ENCODE data around the gene SPTBN5. TPM values are rescaled to one million over a fixed set of nuclear protein-coding genes. Genes with fewer than 3 reads are reported as not detected.

Gene SPTBN5
- total and polyA plus RNA-seq, 4 donors: 1.6 to 3.5 (median 1.9) TPM

- H3K27ac ChIP-seq (ENCODE audit: low read depth in 1 of 2, low read length in 1 of 2): peak overlapping the region in 1 of 2 donors; percentile 37
- ATAC-seq (ENCODE audit: insufficient read depth, low FRiP score) (no peak), DNase-seq (no peak)
- 92 to 95% methylated on average over 17 of the region's 17 CpGs for WGBS, 2 donors
- no peak overlapping the region for H3K4me3 ChIP-seq
- H3K9me3 ChIP-seq (ENCODE audit: control insufficient read depth in 4 of 4, insufficient read depth in 3 of 4, low read length in 3 of 4): peaks cover 0 to 2% (median 0%) of the 10 kb centered on the region in 4 donors
- no peak overlapping the region for H3K9ac ChIP-seq (ENCODE audit: insufficient read depth in 1 of 2, low read length in 2 of 2)
- TF ChIP-seq CTCF (IDR thresholded peaks at IDR 0.05; ENCODE audit: control extremely low read depth, extremely low read depth): no peak
- peaks cover 0 to 46% (median 4%) of the 10 kb centered on the region in 4 donors for H3K36me3 ChIP-seq (ENCODE audit: control insufficient read depth in 4 of 4, insufficient read depth in 4 of 4, low read length in 4 of 4)
- H3K27me3 ChIP-seq (ENCODE audit: control insufficient read depth in 3 of 3, insufficient read depth in 3 of 3, low read length in 2 of 3): no peaks in the 10 kb centered on the region
- peaks cover 0 to 12% (median 0%) of the 10 kb centered on the region in 5 donors for H3K4me1 ChIP-seq (ENCODE audit: control insufficient read depth in 5 of 5, insufficient read depth in 5 of 5, low read length in 5 of 5)
Observed at GRCh38 chr15:41908736-41909461, 15.0 kb upstream of the SPTBN5 start.

DNA sequence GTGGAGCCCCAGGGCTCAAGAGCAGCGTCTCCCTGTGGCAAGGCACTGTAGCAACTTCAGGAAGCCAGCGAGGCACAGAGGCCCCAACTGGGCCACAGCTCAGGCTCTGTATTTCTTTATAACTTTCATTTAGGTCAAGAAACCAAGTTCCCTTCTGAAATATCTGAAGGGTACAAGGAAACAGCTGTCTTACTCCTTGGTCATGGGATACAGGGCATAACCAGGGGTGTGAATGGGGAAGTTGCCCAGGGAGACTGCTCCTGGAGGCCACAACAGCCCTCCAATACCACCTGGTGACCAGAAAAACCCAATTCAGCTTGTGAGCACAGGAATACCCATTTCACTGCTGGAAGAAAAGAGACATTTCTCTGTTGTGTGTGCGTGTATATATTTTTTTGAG is 13.3 kb upstream of the SPTBN5 start:
- Histone ChIP-seq H3K27me3 (ENCODE audit: control insufficient read depth in 3 of 3, insufficient read depth in 3 of 3, low read length in 2 of 3) (no peaks in the 10 kb centered on the region), H3K9me3 (ENCODE audit: control insufficient read depth in 4 of 4, insufficient read depth in 3 of 4, low read length in 3 of 4) (peaks cover 0 to 2% (median 0%) of the 10 kb centered on the region in 4 donors), H3K36me3 (ENCODE audit: control insufficient read depth in 4 of 4, insufficient read depth in 4 of 4, low read length in 4 of 4) (peaks cover 0 to 46% (median 4%) of the 10 kb centered on the region in 4 donors), H3K9ac (ENCODE audit: insufficient read depth in 1 of 2, low read length in 2 of 2) (no peak overlapping the region), H3K4me3 (no peak overlapping the region), H3K4me1 (ENCODE audit: control insufficient read depth in 5 of 5, insufficient read depth in 5 of 5, low read length in 5 of 5) (peaks cover 0 to 11% (median 0%) of the 10 kb centered on the region in 5 donors), H3K27ac (ENCODE audit: low read depth in 1 of 2, low read length in 1 of 2) (no peak overlapping the region)
- TF ChIP-seq CTCF (IDR thresholded peaks at IDR 0.05; ENCODE audit: control extremely low read depth, extremely low read depth): no peak
- WGBS, 2 donors: 60 to 84% methylated on average over 3 of the region's 3 CpGs
- no peak for ATAC-seq (ENCODE audit: insufficient read depth, low FRiP score)
- no peak for DNase-seq

DNA sequence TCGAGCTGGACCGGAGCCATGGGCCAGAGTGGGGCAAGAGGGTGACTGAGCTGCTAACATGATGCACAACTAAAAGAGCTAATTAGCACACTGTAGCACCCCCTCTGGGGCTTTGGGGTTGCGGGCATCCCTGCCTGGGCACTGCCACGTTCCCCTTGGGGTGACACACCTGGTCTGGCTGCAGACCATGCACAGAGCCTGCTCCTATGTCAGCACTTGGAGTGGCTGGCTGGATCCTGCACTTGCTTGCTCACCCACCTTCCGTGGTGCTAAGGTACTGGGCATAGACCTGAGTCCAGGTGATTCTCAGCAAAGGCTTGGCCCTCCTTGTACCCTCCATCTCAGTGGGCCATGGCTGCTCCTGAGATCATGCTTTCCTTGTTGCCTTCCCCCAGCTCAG is 12.8 kb upstream of the SPTBN5 start:
- H3K4me3 ChIP-seq: no peak overlapping the region
- H3K27ac ChIP-seq (ENCODE audit: low read depth in 1 of 2, low read length in 1 of 2): no peak overlapping the region
- no peak for TF ChIP-seq CTCF (IDR thresholded peaks at IDR 0.05; ENCODE audit: control extremely low read depth, extremely low read depth)
- DNase-seq: no peak
- no peak for ATAC-seq (ENCODE audit: insufficient read depth, low FRiP score)
- peaks cover 0 to 2% (median 0%) of the 10 kb centered on the region in 4 donors for H3K9me3 ChIP-seq (ENCODE audit: control insufficient read depth in 4 of 4, insufficient read depth in 3 of 4, low read length in 3 of 4)
- no peaks in the 10 kb centered on the region for H3K27me3 ChIP-seq (ENCODE audit: control insufficient read depth in 3 of 3, insufficient read depth in 3 of 3, low read length in 2 of 3)
- peaks cover 0 to 7% (median 0%) of the 10 kb centered on the region in 5 donors for H3K4me1 ChIP-seq (ENCODE audit: control insufficient read depth in 5 of 5, insufficient read depth in 5 of 5, low read length in 5 of 5)
- no peak overlapping the region for H3K9ac ChIP-seq (ENCODE audit: insufficient read depth in 1 of 2, low read length in 2 of 2)
- H3K36me3 ChIP-seq (ENCODE audit: control insufficient read depth in 4 of 4, insufficient read depth in 4 of 4, low read length in 4 of 4): peaks cover 0 to 42% (median 4%) of the 10 kb centered on the region in 4 donors
- WGBS, 2 donors: 99% methylated on average over 5 of the region's 5 CpGs

All from lung (tissue), 12 donors.